Heart left ventricle (tissue), 13 donors: ENCODE data around the gene PRSS3.

ENCODE experiments used
- POLR2A ChIP-seq, 2 donors: fragments of 450-650 bp; IDR thresholded peaks; one replicate each; pipeline ENCODE4 v1.6.1; 2017; ENCODE audit warnings: antibody characterized with exemption in 2 of 2, mild to moderate bottlenecking in 2 of 2, moderate library complexity in 2 of 2
- TF ChIP-seq, protein P1 (sequence below), 12 donors: fragments of 200-600 bp; sonication (generic) in 4 of 12; IDR thresholded peaks; one replicate each; pipeline versions ENCODE4 v1.5.0 to v1.8.0; 2018 to 2022; ENCODE audit warnings: antibody characterized with exemption in 12 of 12, mild to moderate bottlenecking in 5 of 12
- donor health status: ischemic (EF 13 %, LVEDD 7.1; RV severe dilation, severe dysfunction).
- donor health status: DM: no; HTN: yes; CAD: no.
- donor health status: DM: no; HTN: no; CAD: no.
- donor health status: ischemic (EF 25% LVEDD 6.9; RV normal size, moderate dysfunction).
- donor health status: ischemic (EF 25% LVEDD 5.7; RV mildly dilated, moderate dysfunction).
- donor health status: ischemic (EF 35%, LVEDD 5.7; RV mildly dilated, moderate dysfunction).
- donor health status: nonischemic (EF 11% LVEDD 7.7; RV severe dilation, severe dysfunction).
- donor health status: DM: yes; HTN: yes; CAD: no.
- donor health status: PGD.
- donor health status: ischemic (EF 29% LVEDD 5.4; RV normal size, mild dysfunction).
- donor health status: nonischemic (EF 23%, LVEDD 6.1; RV moderate dilation, normal function).

DNA sequence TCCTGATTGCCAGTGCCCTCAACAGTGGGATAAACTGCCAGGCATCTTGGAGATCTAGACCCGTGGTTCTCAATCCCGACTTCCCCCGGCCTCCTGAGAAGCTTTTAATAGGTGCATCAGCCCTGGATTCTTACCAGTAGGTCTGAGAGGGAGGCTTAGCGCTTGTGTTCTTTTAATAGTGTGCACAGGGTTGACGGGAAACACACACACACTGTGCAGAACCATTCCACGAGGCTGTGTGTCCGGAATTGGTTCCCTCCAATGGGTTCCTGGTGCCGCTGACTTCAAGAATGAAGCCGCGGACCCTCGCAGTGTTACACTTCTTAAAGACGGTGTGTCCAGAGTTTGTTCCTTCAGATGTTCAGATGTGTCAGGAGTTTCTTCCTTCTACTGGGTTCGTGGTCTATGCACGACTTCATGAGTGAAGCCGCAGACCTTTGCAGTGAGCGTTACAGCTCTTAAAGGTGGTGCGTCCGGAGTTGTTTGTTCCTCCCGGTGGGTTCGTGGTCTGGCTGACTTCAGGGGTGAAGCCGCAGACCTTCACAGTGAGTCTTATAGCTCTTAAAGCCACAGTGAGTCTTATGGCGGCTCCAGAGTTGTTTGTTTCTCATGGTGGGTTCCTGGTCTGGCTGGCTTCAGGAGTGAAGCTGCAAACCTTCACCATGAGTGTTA lies 46.6 kb upstream of the PRSS3 start:
- TF ChIP-seq, protein P1, sequence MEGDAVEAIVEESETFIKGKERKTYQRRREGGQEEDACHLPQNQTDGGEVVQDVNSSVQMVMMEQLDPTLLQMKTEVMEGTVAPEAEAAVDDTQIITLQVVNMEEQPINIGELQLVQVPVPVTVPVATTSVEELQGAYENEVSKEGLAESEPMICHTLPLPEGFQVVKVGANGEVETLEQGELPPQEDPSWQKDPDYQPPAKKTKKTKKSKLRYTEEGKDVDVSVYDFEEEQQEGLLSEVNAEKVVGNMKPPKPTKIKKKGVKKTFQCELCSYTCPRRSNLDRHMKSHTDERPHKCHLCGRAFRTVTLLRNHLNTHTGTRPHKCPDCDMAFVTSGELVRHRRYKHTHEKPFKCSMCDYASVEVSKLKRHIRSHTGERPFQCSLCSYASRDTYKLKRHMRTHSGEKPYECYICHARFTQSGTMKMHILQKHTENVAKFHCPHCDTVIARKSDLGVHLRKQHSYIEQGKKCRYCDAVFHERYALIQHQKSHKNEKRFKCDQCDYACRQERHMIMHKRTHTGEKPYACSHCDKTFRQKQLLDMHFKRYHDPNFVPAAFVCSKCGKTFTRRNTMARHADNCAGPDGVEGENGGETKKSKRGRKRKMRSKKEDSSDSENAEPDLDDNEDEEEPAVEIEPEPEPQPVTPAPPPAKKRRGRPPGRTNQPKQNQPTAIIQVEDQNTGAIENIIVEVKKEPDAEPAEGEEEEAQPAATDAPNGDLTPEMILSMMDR (IDR thresholded peaks at IDR 0.05): no peak
- TF ChIP-seq POLR2A (IDR thresholded peaks at IDR 0.05): no peak
